Measurements from ENCODE around the gene ACBD4.
A peak's percentile ranks its signal among the peaks of the same experiment; 100 is the strongest.

The ACBD4 gene

GRCh38 chr17:45093444-45094110 is 41.9 kb upstream of the ACBD4 start:
- Histone ChIP-seq H3K79me2 (ENCODE audit: insufficient read depth, low read length) (no peaks in the 10 kb centered on the region), H2AFZ (ENCODE audit: low read length) (no peak overlapping the region), H3K9me3 (ENCODE audit: low read length) (no peaks in the 10 kb centered on the region), H3K4me2 (ENCODE audit: low read length) (no peak overlapping the region), H3K9ac (ENCODE audit: low read length) (no peak overlapping the region), H3K4me3 (ENCODE audit: low read depth, low read length, poor library complexity, severe bottlenecking) (no peak overlapping the region), H3K27ac (ENCODE audit: low read depth, low read length, poor library complexity, severe bottlenecking) (no peak overlapping the region), H3K4me1 (ENCODE audit: insufficient read depth, low read length, severe bottlenecking) (peaks cover 16% of the 10 kb centered on the region), H3K9me2 (ENCODE audit: low read depth, low read length) (no peaks in the 10 kb centered on the region), H3K36me3 (ENCODE audit: insufficient read depth, low read length) (peaks cover 97% of the 10 kb centered on the region), H3F3A (ENCODE audit: insufficient read depth, low read length) (no peaks in the 10 kb centered on the region), H4K20me1 (ENCODE audit: insufficient read depth, low read length) (no peaks in the 10 kb centered on the region), H3K27me3 (ENCODE audit: insufficient read depth, low read length) (no peaks in the 10 kb centered on the region)
- no peak for TF ChIP-seq CTCF (IDR thresholded peaks at IDR 0.05; ENCODE audit: low read length)
- TF ChIP-seq EZH2 (IDR thresholded peaks at IDR 0.05; ENCODE audit: borderline replicate concordance, low read length): no peak

GRCh38 chr17:45096141-45096540 is 39.3 kb upstream of the ACBD4 start:
- Histone ChIP-seq H3K9ac (ENCODE audit: low read length) (no peak overlapping the region), H2AFZ (ENCODE audit: low read length) (no peak overlapping the region), H3K4me3 (ENCODE audit: low read depth, low read length, poor library complexity, severe bottlenecking) (no peak overlapping the region), H3K4me2 (ENCODE audit: low read length) (no peak overlapping the region), H3K36me3 (ENCODE audit: insufficient read depth, low read length) (peaks cover 89% of the 10 kb centered on the region), H3K9me2 (ENCODE audit: low read depth, low read length) (no peaks in the 10 kb centered on the region), H3K4me1 (ENCODE audit: insufficient read depth, low read length, severe bottlenecking) (peaks cover 19% of the 10 kb centered on the region), H3F3A (ENCODE audit: insufficient read depth, low read length) (no peaks in the 10 kb centered on the region), H3K9me3 (ENCODE audit: low read length) (no peaks in the 10 kb centered on the region), H3K79me2 (ENCODE audit: insufficient read depth, low read length) (no peaks in the 10 kb centered on the region), H3K27ac (ENCODE audit: low read depth, low read length, poor library complexity, severe bottlenecking) (no peak overlapping the region), H4K20me1 (ENCODE audit: insufficient read depth, low read length) (no peaks in the 10 kb centered on the region), H3K27me3 (ENCODE audit: insufficient read depth, low read length) (no peaks in the 10 kb centered on the region)
- TF ChIP-seq CTCF (IDR thresholded peaks at IDR 0.05; ENCODE audit: low read length) (peak; percentile 72), EZH2 (IDR thresholded peaks at IDR 0.05; ENCODE audit: borderline replicate concordance, low read length) (no peak)

GRCh38 chr17:45096926-45097325 is 38.6 kb upstream of the ACBD4 start:
- no peak overlapping the region for H2AFZ ChIP-seq (ENCODE audit: low read length)
- peaks cover 19% of the 10 kb centered on the region for H3K4me1 ChIP-seq (ENCODE audit: insufficient read depth, low read length, severe bottlenecking)
- H3F3A ChIP-seq (ENCODE audit: insufficient read depth, low read length): no peaks in the 10 kb centered on the region
- no peak overlapping the region for H3K27ac ChIP-seq (ENCODE audit: low read depth, low read length, poor library complexity, severe bottlenecking)
- H3K36me3 ChIP-seq (ENCODE audit: insufficient read depth, low read length): peaks cover 87% of the 10 kb centered on the region
- no peaks in the 10 kb centered on the region for H3K27me3 ChIP-seq (ENCODE audit: insufficient read depth, low read length)
- H3K79me2 ChIP-seq (ENCODE audit: insufficient read depth, low read length): no peaks in the 10 kb centered on the region
- H3K4me2 ChIP-seq (ENCODE audit: low read length): no peak overlapping the region
- no peak overlapping the region for H3K4me3 ChIP-seq (ENCODE audit: low read depth, low read length, poor library complexity, severe bottlenecking)
- no peaks in the 10 kb centered on the region for H3K9me3 ChIP-seq (ENCODE audit: low read length)
- no peaks in the 10 kb centered on the region for H4K20me1 ChIP-seq (ENCODE audit: insufficient read depth, low read length)
- no peaks in the 10 kb centered on the region for H3K9me2 ChIP-seq (ENCODE audit: low read depth, low read length)
- H3K9ac ChIP-seq (ENCODE audit: low read length): no peak overlapping the region
- TF ChIP-seq EZH2 (IDR thresholded peaks at IDR 0.05; ENCODE audit: borderline replicate concordance, low read length) (no peak), CTCF (IDR thresholded peaks at IDR 0.05; ENCODE audit: low read length) (no peak)
